ENCODE data around the gene TMEM37. TPM values are rescaled to one million over a fixed set of nuclear protein-coding genes. Genes with fewer than 3 reads are reported as not detected.
"Not testable (repeated sequence)": the region's sequence is repeated elsewhere in the genome, so short reads cannot be mapped to it uniquely, and the experiment has no call there.

Gene TMEM37
- polyA plus RNA-seq, 2 donors: 3.4 to 4.0 TPM

- WGBS, 2 donors: 87 to 90% methylated on average over 5 of the region's 5 CpGs
- Histone ChIP-seq H3K36me3 (ENCODE audit: control insufficient read depth in 2 of 2, insufficient read depth in 2 of 2, low read length in 1 of 2) (no peaks in the 10 kb centered on the region), H3K27ac (ENCODE audit: low read depth in 2 of 2, low read length in 1 of 2) (no peak overlapping the region), H3K4me3 (ENCODE audit: low read depth in 1 of 2, low read length in 2 of 2) (no peak overlapping the region), H3K9me3 (ENCODE audit: control insufficient read depth in 2 of 2, insufficient read depth in 1 of 2, low read depth in 1 of 2, low read length in 1 of 2) (no peaks in the 10 kb centered on the region), H3K4me1 (ENCODE audit: control insufficient read depth in 2 of 2, insufficient read depth in 2 of 2, low read length in 1 of 2) (no peaks in the 10 kb centered on the region), H3K27me3 (ENCODE audit: control insufficient read depth in 1 of 2, insufficient read depth in 2 of 2, low read length in 2 of 2) (no peaks in the 10 kb centered on the region)
Measured at GRCh38 chr2:119402106-119402505, 29.5 kb upstream of the TMEM37 start.

- no peak overlapping the region for H3K27ac ChIP-seq (ENCODE audit: low read depth in 2 of 2, low read length in 1 of 2)
- 68 to 76% methylated on average over 10 of the region's 10 CpGs for WGBS, 2 donors
- no peaks in the 10 kb centered on the region for H3K27me3 ChIP-seq (ENCODE audit: control insufficient read depth in 1 of 2, insufficient read depth in 2 of 2, low read length in 2 of 2)
- H3K4me3 ChIP-seq (ENCODE audit: low read depth in 1 of 2, low read length in 2 of 2): no peak overlapping the region
- no peaks in the 10 kb centered on the region for H3K4me1 ChIP-seq (ENCODE audit: control insufficient read depth in 2 of 2, insufficient read depth in 2 of 2, low read length in 1 of 2)
- H3K36me3 ChIP-seq (ENCODE audit: control insufficient read depth in 2 of 2, insufficient read depth in 2 of 2, low read length in 1 of 2): no peaks in the 10 kb centered on the region
- no peaks in the 10 kb centered on the region for H3K9me3 ChIP-seq (ENCODE audit: control insufficient read depth in 2 of 2, insufficient read depth in 1 of 2, low read depth in 1 of 2, low read length in 1 of 2)
Measured at GRCh38 chr2:119402645-119403560, 28.8 kb upstream of the TMEM37 start.

DNA sequence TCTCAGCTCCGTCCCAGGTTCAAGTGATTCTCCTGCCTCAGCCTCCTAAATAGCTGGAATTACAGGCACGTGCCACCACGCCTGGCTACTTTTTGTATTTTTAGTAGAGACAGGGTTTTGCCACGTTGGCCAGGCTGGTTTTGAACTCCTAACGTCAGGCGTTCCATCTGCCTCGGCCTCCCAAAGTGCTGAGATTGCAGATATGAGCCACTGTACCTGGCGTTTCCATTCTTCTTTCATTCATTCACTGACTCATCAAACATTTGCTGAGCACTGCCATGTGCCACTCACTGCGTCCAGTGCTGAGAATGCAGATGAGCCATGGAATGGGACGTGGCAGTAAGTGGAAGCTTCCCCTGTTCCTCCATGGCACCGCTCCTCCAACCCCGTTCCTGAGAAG lies 28.0 kb upstream of the TMEM37 start:
- H3K9me3 ChIP-seq (ENCODE audit: control insufficient read depth in 2 of 2, insufficient read depth in 1 of 2, low read depth in 1 of 2, low read length in 1 of 2); H3K27me3 ChIP-seq (ENCODE audit: control insufficient read depth in 1 of 2, insufficient read depth in 2 of 2, low read length in 2 of 2); H3K4me3 ChIP-seq (ENCODE audit: low read depth in 1 of 2, low read length in 2 of 2); H3K36me3 ChIP-seq (ENCODE audit: control insufficient read depth in 2 of 2, insufficient read depth in 2 of 2, low read length in 1 of 2); H3K27ac ChIP-seq (ENCODE audit: low read depth in 2 of 2, low read length in 1 of 2); H3K4me1 ChIP-seq (ENCODE audit: control insufficient read depth in 2 of 2, insufficient read depth in 2 of 2, low read length in 1 of 2): not testable (repeated sequence)
- 88 to 90% methylated on average over 12 of the region's 12 CpGs for WGBS, 2 donors

DNA sequence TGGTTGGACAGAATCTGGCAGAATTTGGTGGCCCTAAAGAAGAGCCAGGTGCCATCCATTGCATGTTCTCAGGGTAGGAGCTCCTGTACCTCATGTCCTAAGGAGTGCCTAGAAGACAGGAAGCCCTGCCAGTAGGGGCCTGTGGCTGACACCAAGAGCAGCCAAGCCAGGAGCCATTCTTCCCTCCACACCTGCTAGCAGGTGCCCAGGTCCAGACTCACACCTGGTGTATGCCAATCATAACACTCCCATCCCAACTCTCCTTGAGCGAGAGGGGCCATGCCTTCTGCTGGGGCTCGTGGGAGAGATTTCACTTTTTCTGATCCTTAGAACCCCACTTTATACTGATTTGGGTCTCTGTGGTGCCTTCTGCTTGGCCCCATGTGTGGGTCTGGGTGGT lies 26.5 kb upstream of the TMEM37 start:
- H3K9me3 ChIP-seq (ENCODE audit: control insufficient read depth in 2 of 2, insufficient read depth in 1 of 2, low read depth in 1 of 2, low read length in 1 of 2): no peaks in the 10 kb centered on the region
- peaks cover 0 to 2% of the 10 kb centered on the region in 2 donors for H3K27me3 ChIP-seq (ENCODE audit: control insufficient read depth in 1 of 2, insufficient read depth in 2 of 2, low read length in 2 of 2)
- no peaks in the 10 kb centered on the region for H3K36me3 ChIP-seq (ENCODE audit: control insufficient read depth in 2 of 2, insufficient read depth in 2 of 2, low read length in 1 of 2)
- no peaks in the 10 kb centered on the region for H3K4me1 ChIP-seq (ENCODE audit: control insufficient read depth in 2 of 2, insufficient read depth in 2 of 2, low read length in 1 of 2)
- H3K4me3 ChIP-seq (ENCODE audit: low read depth in 1 of 2, low read length in 2 of 2): no peak overlapping the region
- WGBS, 2 donors: 91 to 96% methylated on average over 2 of the region's 2 CpGs
- no peak overlapping the region for H3K27ac ChIP-seq (ENCODE audit: low read depth in 2 of 2, low read length in 1 of 2)

DNA sequence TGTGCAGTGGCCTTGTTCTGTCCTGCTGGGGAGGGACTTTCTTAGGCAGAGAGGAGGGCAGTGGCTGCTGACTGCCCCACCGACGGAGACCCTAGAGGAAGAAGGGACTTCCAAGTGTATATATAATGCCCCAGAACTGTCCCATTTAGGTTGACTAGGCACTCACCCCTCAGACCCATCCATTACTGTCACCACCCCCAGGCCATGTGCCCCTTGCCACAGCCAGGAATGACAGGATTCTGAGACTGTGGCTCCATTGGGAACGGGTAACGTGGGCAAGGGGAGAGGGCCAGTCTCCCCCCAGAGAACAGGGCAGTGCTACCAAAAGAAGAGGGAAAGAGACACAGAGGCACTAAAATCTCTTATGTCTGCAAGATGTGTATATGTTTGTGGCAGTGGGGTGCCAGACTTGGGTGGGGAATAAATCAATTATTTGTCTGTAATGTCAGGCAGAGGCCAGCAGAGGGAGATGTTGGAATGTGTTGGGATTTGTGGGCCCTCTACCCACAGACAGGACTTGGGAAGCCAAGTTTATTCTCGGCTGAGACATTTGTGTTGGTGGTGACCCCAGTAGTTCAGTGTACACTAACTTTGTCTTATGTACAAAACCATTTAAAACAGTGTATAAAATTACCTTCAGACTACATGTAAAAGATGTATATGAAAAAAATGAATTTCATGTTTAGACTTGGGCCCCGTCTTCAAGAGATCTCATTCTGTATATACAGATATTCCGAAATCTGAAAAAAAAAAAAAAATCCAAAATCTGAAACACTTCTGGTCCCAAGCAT lies 24.0 kb upstream of the TMEM37 start:
- no peaks in the 10 kb centered on the region for H3K36me3 ChIP-seq (ENCODE audit: control insufficient read depth in 2 of 2, insufficient read depth in 2 of 2, low read length in 1 of 2)
- peaks cover 0 to 2% of the 10 kb centered on the region in 2 donors for H3K27me3 ChIP-seq (ENCODE audit: control insufficient read depth in 1 of 2, insufficient read depth in 2 of 2, low read length in 2 of 2)
- H3K27ac ChIP-seq (ENCODE audit: low read depth in 2 of 2, low read length in 1 of 2): no peak overlapping the region
- H3K4me3 ChIP-seq (ENCODE audit: low read depth in 1 of 2, low read length in 2 of 2): no peak overlapping the region
- no peaks in the 10 kb centered on the region for H3K4me1 ChIP-seq (ENCODE audit: control insufficient read depth in 2 of 2, insufficient read depth in 2 of 2, low read length in 1 of 2)
- H3K9me3 ChIP-seq (ENCODE audit: control insufficient read depth in 2 of 2, insufficient read depth in 1 of 2, low read depth in 1 of 2, low read length in 1 of 2): no peaks in the 10 kb centered on the region
- WGBS, 2 donors: 67 to 73% methylated on average over 7 of the region's 7 CpGs

GRCh38 chr2:119408221-119408619 lies 23.4 kb upstream of the TMEM37 start:
- H3K27ac ChIP-seq (ENCODE audit: low read depth in 2 of 2, low read length in 1 of 2): no peak overlapping the region
- no peaks in the 10 kb centered on the region for H3K36me3 ChIP-seq (ENCODE audit: control insufficient read depth in 2 of 2, insufficient read depth in 2 of 2, low read length in 1 of 2)

DNA sequence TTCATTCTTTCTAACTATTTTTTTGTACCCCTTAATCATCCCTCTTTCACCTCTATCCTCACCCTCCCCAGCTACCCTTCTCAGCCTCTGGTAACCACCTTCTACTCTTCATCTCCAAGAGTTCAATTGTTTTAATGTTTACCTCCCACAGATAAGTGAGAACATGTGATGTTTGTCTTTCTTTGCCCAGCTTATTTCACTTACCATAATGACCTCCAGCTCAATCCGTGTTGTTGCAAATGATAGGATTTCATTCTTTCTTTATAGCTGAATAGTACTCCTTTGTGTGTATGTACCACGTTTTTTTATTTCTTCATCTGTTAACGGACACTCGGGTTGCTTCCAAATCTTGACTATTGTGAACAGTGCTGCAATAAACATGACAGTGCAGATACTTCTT lies 22.1 kb upstream of the TMEM37 start:
- Histone ChIP-seq H3K27me3 (ENCODE audit: control insufficient read depth in 1 of 2, insufficient read depth in 2 of 2, low read length in 2 of 2) (peaks cover 0 to 2% of the 10 kb centered on the region in 2 donors), H3K36me3 (ENCODE audit: control insufficient read depth in 2 of 2, insufficient read depth in 2 of 2, low read length in 1 of 2) (no peaks in the 10 kb centered on the region), H3K27ac (ENCODE audit: low read depth in 2 of 2, low read length in 1 of 2) (no peak overlapping the region), H3K4me3 (ENCODE audit: low read depth in 1 of 2, low read length in 2 of 2) (no peak overlapping the region), H3K9me3 (ENCODE audit: control insufficient read depth in 2 of 2, insufficient read depth in 1 of 2, low read depth in 1 of 2, low read length in 1 of 2) (no peaks in the 10 kb centered on the region), H3K4me1 (ENCODE audit: control insufficient read depth in 2 of 2, insufficient read depth in 2 of 2, low read length in 1 of 2) (no peaks in the 10 kb centered on the region)
- 66 to 76% methylated on average over 4 of the region's 4 CpGs for WGBS, 2 donors

More at GRCh38 chr2:119408221-119408619, 23.4 kb upstream of the TMEM37 start:
- Histone ChIP-seq H3K27me3 (ENCODE audit: control insufficient read depth in 1 of 2, insufficient read depth in 2 of 2, low read length in 2 of 2) (peaks cover 0 to 2% of the 10 kb centered on the region in 2 donors), H3K4me1 (ENCODE audit: control insufficient read depth in 2 of 2, insufficient read depth in 2 of 2, low read length in 1 of 2) (no peaks in the 10 kb centered on the region), H3K9me3 (ENCODE audit: control insufficient read depth in 2 of 2, insufficient read depth in 1 of 2, low read depth in 1 of 2, low read length in 1 of 2) (no peaks in the 10 kb centered on the region), H3K4me3 (ENCODE audit: low read depth in 1 of 2, low read length in 2 of 2) (no peak overlapping the region)
- WGBS, 2 donors: 49 to 57% methylated on average over 5 of the region's 5 CpGs

DNA sequence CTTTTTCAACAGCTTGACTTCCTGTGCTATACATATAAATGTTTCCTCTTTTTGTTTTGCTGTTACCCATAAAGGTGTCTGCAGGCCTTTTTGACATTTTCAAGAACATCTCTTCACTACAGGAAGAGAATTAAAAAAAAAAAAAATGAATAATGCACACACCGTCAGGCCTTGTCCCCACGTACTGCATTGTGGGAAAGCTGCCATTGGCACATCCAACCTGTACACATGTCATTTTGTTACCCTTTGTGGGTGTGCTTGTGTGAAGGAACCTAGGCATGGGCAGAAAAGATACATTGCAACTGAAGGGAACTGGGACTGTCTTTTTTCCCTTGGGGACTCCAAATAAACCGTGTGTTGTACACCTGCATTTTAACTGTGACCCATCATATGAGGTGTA lies 16.8 kb upstream of the TMEM37 start:
- Histone ChIP-seq H3K27ac (ENCODE audit: low read depth in 2 of 2, low read length in 1 of 2) (no peak overlapping the region), H3K36me3 (ENCODE audit: control insufficient read depth in 2 of 2, insufficient read depth in 2 of 2, low read length in 1 of 2) (no peaks in the 10 kb centered on the region), H3K9me3 (ENCODE audit: control insufficient read depth in 2 of 2, insufficient read depth in 1 of 2, low read depth in 1 of 2, low read length in 1 of 2) (no peaks in the 10 kb centered on the region), H3K4me3 (ENCODE audit: low read depth in 1 of 2, low read length in 2 of 2) (no peak overlapping the region), H3K27me3 (ENCODE audit: control insufficient read depth in 1 of 2, insufficient read depth in 2 of 2, low read length in 2 of 2) (peaks cover 0 to under 1% of the 10 kb centered on the region in 2 donors), H3K4me1 (ENCODE audit: control insufficient read depth in 2 of 2, insufficient read depth in 2 of 2, low read length in 1 of 2) (no peaks in the 10 kb centered on the region)
- 76 to 80% methylated on average over 3 of the region's 3 CpGs for WGBS, 2 donors

DNA sequence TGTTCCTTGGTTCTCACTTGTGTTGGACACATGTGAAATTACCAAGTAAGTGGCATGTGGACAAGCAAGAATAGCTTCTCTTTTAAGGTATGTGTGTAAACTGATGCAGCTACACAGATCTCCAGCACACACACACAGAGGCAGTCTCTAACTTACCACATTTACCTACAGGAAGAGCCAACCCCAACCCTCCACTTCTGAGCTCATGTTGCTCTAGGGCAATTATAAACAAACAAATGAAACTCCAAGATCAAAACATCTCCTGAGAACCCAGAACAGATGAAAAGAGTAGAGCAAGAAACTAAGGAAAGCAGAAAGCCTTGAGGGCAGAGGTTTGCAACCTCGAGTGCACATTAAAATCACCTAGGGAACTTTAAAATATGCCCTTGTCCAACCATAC lies 16.0 kb upstream of the TMEM37 start:
- H3K4me3 ChIP-seq (ENCODE audit: low read depth in 1 of 2, low read length in 2 of 2): no peak overlapping the region
- no peak overlapping the region for H3K27ac ChIP-seq (ENCODE audit: low read depth in 2 of 2, low read length in 1 of 2)
- H3K27me3 ChIP-seq (ENCODE audit: control insufficient read depth in 1 of 2, insufficient read depth in 2 of 2, low read length in 2 of 2): no peaks in the 10 kb centered on the region
- H3K9me3 ChIP-seq (ENCODE audit: control insufficient read depth in 2 of 2, insufficient read depth in 1 of 2, low read depth in 1 of 2, low read length in 1 of 2): no peaks in the 10 kb centered on the region
- no peaks in the 10 kb centered on the region for H3K4me1 ChIP-seq (ENCODE audit: control insufficient read depth in 2 of 2, insufficient read depth in 2 of 2, low read length in 1 of 2)
- WGBS, 2 donors: 41 to 77% methylated on average over 1 of the region's 1 CpG
- no peaks in the 10 kb centered on the region for H3K36me3 ChIP-seq (ENCODE audit: control insufficient read depth in 2 of 2, insufficient read depth in 2 of 2, low read length in 1 of 2)

Measured in esophagus (tissue), 2 donors.